AG09319 (cell line): ENCODE measurements around the gene MGLL.

Experiments used
- DNase-seq: peaks from one replicate; pipeline ENCODE4 v3.0.0-alpha.2; 2010; ENCODE audit warnings: low read depth; ENCODE audit errors: extremely low read depth
- CTCF ChIP-seq: IDR thresholded peaks from 2 replicates; pipeline ENCODE4 v1.5.1; 2011; ENCODE audit warnings: low read depth, mild to moderate bottlenecking, inconsistent platforms, low read length, moderate library complexity

MGLL gene

GRCh38 chr3:127779747-127780146 is 42.6 kb downstream of the MGLL start:
- DNase-seq, result no peak

GRCh38 chr3:127777921-127778656 is 44.2 kb downstream of the MGLL start:
- TF ChIP-seq CTCF, result no peak
- DNase-seq, result no peak

More at GRCh38 chr3:127779747-127780146, 42.6 kb downstream of the MGLL start:
- TF ChIP-seq CTCF, result no peak

DNA sequence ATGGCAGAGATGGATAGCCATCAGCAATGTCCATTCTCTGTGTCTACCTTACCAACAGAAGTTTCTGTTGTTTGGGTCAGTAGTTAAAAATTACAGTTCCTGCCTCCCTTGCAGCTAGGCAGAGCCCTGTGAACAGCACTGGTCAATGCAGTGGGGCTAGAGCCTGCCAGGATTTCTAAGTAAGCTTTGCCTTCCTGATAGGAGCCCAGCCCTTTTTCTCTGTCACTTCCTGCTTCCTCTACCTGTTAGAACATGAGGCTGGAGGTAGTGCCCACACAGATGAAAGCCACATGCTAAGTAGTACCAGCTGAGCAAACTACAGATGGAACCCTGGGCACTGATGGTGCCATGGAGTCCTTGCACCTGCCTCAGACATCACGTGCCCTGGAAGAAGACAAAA is 45.0 kb downstream of the MGLL start:
- no peak for DNase-seq
- no peak for TF ChIP-seq CTCF

- TF ChIP-seq CTCF, result no peak
- no peak for DNase-seq
These were observed 46.0 kb downstream of the MGLL start for GRCh38 chr3:127776347-127776746.

GRCh38 chr3:127775398-127776109 is 46.8 kb downstream of the MGLL start:
- DNase-seq, result no peak

DNA sequence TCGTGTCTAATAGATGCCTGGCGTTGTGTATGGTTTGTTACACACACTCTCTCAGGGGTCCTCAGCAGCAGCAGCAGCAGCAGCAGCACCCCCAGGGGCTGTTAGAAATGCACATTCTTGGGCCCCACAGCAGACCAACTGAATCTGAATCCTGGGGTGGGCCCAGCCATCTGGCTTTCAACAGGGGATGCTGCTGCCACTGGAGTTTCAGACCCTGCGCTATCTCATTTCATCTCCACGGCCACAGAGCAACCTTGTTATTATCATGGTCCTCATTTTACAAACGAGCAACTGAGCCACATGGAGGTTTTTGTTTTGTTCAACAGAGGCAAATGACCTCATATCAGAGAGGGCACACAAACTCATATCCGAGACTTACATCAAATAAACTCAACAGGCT is 47.7 kb downstream of the MGLL start:
- TF ChIP-seq CTCF, result no peak
- DNase-seq, result no peak

More at GRCh38 chr3:127775398-127776109, 46.8 kb downstream of the MGLL start:
- TF ChIP-seq CTCF, result no peak

- no peak for TF ChIP-seq CTCF
- DNase-seq, result no peak
These were observed 48.4 kb downstream of the MGLL start for GRCh38 chr3:127773752-127774395.
